HG03064 (cell line): Measurements from ENCODE around the gene ZNHIT1.

Source experiments
- ATAC-seq: cut with Tn5 transposase; IDR thresholded peaks from one replicate; pipeline ENCODE4 v1.9.1; 2021; ENCODE audit warnings: low read depth; ENCODE audit not compliant: unreplicated experiment

The ZNHIT1 gene

GRCh38 chr7:101216860-101217387 is 1.0 kb upstream of the ZNHIT1 start:
- peak; percentile 7 for ATAC-seq

- ATAC-seq = peak; percentile 13
Observed at GRCh38 chr7:101218236-101219125, 516 bp downstream of the ZNHIT1 start.

- no peak for ATAC-seq
Observed at GRCh38 chr7:101220295-101220694, 2.3 kb downstream of the ZNHIT1 start.

- no peak for ATAC-seq
Observed at GRCh38 chr7:101222275-101222830, 4.4 kb downstream of the ZNHIT1 start.

- ATAC-seq = no peak
Observed at GRCh38 chr7:101223528-101223927, 5.6 kb downstream of the ZNHIT1 start.

- ATAC-seq = no peak
Observed at GRCh38 chr7:101225650-101226049, 7.7 kb downstream of the ZNHIT1 start.

- ATAC-seq = no peak
Observed at GRCh38 chr7:101226721-101227120, 8.8 kb downstream of the ZNHIT1 start.

GRCh38 chr7:101231644-101232043 is 13.7 kb downstream of the ZNHIT1 start:
- no peak for ATAC-seq

- ATAC-seq = no peak
Observed at GRCh38 chr7:101232141-101232850, 14.3 kb downstream of the ZNHIT1 start.

- no peak for ATAC-seq
Observed at GRCh38 chr7:101233907-101234547, 16.1 kb downstream of the ZNHIT1 start.

GRCh38 chr7:101234636-101235035 is 16.7 kb downstream of the ZNHIT1 start:
- no peak for ATAC-seq

- no peak for ATAC-seq
Observed at GRCh38 chr7:101235050-101235449, 17.1 kb downstream of the ZNHIT1 start.

- ATAC-seq = no peak
Observed at GRCh38 chr7:101235522-101235921, 17.6 kb downstream of the ZNHIT1 start.

- ATAC-seq = no peak
Observed at GRCh38 chr7:101236292-101236835, 18.4 kb downstream of the ZNHIT1 start.

- ATAC-seq = no peak
Observed at GRCh38 chr7:101237206-101238067, 19.5 kb downstream of the ZNHIT1 start, which contains the start of gene CLDN15. Gene CLDN15, minus strand, starts transcription at chr7:101237802. Its CDS starts 221 bp downstream, at chr7:101237581.

- ATAC-seq = no peak
Observed at GRCh38 chr7:101238226-101239182, 20.5 kb downstream of the ZNHIT1 start.

GRCh38 chr7:101239191-101239950 is 21.4 kb downstream of the ZNHIT1 start:
- no peak for ATAC-seq

- ATAC-seq = no peak
Observed at GRCh38 chr7:101239951-101240220, 21.9 kb downstream of the ZNHIT1 start.
